Erythroblast (primary cell): Measurements from ENCODE around the gene TNFRSF13B.

Experiments
- DNase-seq, 2 experiments: peaks; one replicate each; lab custom pipeline; 2025; lab: John Stamatoyannopoulos, UW
- GATA1 ChIP-seq: IDR thresholded peaks from 2 replicates; pipeline ENCODE4 v1.6.1; 2011; ENCODE audit warnings: low read depth, mild to moderate bottlenecking, control low read depth, low read length, moderate library complexity
- POLR2A ChIP-seq: IDR thresholded peaks from 2 replicates; pipeline ENCODE4 v1.6.1; 2011; ENCODE audit warnings: mild to moderate bottlenecking, low read length

The TNFRSF13B gene

DNA sequence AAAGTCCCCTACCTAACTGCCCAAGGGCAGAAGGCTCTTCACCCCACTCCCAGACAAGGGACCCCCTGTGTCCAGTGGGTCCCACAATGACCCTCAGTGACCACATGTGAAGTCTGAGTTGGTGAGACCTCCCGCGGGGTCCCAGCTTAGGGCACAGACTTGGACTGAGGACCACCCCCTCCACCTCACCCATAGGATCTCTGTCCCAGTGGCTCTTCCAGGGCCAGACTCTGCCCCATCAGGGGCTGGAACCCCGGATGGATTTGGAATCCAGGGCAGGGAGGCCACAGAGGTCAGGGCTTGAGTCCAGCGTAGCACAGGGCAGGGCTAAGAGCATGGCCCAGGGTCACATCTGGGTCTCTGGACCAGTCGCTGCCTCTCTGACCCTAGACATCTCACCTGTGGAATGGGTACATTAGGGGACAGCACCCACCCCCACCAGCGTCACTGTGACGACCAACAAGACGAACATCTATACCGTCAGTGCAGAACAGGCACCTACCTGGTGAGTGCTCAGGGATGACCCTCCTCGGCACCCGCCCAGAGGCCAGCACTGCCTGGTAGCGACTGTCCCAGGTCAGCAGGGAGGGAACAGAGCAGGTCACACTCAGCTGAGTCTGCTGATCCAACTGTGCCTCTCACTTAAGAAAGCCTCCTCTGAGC lies 37.7 kb downstream of the TNFRSF13B start:
- TF ChIP-seq POLR2A = no peak
- no peak for TF ChIP-seq GATA1
- DNase-seq = no peak

DNA sequence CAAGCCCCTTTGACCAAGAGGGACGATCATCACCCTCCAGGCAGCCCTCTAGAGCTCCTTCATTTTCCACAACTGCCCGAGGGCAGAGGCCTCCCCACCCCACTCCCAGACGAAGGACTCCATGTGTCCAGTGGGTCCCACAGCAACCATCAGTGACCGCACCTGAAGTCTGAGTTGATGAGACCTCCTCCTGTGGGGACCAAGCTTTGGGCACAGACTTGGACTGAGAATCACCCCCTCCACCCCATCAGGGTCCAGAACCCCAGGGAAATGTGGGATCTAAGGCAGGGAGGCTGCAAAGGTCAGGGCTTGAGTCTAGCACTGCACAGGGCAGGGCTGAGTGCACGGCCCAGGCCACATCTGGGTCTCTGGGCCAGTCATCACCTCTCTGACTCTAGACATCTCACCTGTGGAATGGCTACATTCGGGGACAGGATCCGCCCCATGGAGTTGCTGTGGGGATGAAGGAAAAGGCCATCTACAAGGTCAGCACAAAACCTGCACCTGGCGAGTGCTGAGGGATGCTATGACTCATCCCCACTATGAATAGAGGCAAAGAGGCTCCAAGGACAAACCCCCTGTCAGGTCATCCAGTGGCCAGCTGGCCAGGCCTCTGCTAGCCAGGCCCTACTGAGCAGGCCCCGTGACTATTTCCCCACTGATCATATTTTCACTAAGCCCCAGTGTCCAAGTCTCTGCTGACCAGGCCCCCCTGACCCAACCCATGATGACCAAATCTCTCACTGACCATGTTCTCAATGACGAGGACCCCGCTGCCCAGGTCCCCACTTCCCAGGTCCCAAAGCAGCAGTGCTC lies 38.4 kb downstream of the TNFRSF13B start:
- no peak for DNase-seq
- TF ChIP-seq GATA1 = no peak

DNA sequence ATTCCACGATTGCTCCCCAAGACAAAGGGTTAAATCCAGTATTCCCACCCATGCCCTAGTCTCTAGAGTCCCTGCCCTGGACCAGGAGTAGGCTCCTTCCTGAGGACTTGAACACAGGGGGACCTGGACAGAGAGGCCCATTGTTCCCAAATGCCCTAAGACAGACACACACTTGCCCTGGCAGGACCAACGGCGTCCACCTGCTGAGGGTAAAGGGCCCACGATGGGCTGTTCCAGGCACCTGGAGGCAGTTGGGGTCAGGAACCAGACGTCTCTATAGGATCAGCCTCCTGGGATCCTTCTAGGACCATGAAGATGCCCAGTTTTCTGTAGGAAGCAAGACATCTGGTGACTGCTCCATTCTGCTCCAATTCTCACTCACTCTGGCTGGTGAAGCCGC lies 39.3 kb downstream of the TNFRSF13B start:
- no peak for DNase-seq
- TF ChIP-seq GATA1 = no peak
- no peak for TF ChIP-seq POLR2A

DNA sequence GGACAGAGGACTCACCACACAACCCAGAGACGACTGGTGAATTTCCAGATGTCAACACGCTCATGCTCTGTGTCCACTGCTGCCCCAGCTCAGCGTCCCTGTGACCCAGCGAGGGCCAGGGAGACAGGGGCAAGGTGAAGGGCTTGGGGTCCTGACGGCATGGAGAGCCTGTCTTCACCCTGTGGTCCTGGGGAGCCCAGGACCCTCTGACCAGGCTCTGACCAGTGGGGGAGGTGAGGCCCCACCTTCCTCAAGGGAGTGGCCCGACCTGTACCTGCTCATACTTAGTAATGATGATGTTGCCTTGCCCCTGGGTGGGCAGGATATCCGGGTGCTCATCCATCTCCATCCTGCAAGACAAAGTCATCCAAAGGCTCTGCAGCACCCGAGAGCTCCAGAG lies 39.8 kb downstream of the TNFRSF13B start:
- DNase-seq = no peak
- TF ChIP-seq POLR2A = no peak
- no peak for TF ChIP-seq GATA1

DNA sequence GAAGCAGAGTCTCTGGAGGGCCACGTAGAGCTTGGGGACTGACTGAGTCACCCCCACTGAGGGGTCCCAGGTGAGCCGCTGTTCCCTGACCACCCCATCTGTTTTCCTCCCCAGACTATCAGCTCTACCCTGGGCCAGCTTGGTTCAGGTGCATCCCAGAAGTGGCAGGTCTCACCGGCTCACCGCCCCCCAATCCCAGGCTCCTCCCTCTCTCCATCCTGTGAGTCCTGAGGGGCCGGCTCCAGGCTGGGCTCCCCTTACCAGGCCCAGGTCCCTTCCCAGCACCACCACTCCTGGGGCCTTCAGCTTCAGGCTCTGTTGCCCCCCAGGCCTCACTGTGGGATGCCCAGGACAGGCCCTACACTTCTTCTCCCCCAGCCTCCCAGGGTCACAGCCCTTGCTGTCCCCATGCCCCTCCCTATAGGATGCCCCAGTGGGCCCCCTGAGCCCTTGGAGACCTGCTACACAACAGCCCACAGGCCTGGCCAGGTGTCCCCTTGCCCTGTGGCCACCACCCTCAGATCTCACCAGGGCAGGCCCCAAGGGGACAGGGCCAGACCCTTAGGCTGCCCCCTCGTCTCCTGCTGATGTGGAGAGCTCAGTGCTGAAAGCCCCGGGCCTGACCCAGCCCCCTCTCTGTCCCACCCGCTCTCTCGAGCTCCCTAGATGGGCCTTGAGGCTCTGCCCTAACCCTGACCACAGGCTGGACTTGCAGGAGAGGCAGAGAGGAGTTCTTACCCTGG lies 40.4 kb downstream of the TNFRSF13B start:
- TF ChIP-seq POLR2A (no peak), GATA1 (no peak)
- DNase-seq = no peak

DNA sequence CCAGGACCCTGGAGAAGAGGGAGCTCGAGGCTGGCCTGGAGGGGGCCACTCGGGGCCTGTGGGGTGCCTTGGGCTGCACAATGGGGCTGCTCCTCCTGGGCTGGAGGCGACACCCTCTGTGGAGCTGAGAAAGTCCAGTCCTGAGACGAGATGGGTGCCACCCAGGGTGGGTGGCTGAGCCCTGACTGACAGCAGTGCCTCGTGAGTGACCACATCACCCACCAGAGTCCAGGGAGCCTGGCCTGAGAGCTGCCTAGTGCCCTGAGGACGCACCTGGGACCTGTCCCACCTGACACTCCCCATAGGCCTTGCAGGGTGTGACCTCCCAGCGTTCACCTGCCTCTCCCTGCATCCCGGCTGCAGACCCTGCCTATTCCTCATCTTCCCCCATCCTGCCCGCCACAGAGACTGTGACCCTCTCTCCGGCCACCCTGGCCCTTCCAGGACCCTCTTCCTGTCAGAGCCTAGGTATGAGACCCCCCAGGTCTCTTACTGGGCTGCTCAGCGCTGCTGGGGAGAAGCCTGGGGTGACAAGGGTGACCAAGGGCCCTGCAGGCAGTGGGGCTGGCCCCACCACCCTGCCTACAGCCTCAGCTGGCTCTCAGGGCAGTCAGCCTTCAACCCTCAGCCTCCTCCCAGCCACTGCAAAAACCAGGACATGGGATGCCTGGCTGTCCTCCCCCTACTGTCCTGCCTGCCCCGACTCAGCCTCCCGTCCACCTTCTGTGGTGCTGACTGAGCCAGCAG lies 41.2 kb downstream of the TNFRSF13B start:
- DNase-seq = no peak
- no peak for TF ChIP-seq POLR2A
- TF ChIP-seq GATA1 = no peak

DNA sequence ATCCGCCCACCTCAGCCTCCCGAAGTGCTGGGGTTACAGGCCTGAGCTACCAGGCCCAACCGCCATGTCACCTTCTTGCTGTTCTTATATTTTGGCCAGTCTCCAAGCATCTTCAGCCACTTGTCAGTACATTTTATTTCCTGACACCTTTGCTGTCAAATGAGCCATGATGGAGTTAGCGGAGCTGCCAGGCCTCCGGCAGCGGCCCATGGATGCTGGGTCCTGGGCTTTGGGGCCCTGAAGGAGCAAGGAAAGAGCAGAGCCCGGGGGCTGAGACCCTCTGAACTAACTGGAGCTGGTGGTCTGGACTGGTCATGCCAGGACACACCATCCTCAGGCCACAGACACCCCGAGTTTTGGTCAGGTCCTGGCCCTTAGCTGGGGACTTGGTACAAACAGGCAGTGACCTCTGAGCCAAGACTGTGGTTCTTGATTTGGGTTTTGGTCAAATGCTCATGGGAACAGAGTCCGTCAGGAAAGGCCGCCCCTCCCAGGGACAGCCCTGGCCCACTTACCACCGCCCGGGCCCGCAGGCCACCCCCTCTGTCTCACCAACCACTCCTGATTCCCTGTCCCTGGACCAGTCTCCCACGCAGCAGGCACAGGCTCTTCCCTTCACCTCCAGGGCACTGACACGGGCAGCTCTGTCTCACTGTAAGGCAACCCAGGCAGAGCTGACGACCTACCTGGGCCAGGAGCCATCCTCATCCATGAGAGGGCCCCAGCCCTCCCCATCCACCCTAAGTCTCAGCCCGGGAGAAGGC lies 42.0 kb downstream of the TNFRSF13B start:
- TF ChIP-seq POLR2A (no peak), GATA1 (no peak)
- DNase-seq = no peak

DNA sequence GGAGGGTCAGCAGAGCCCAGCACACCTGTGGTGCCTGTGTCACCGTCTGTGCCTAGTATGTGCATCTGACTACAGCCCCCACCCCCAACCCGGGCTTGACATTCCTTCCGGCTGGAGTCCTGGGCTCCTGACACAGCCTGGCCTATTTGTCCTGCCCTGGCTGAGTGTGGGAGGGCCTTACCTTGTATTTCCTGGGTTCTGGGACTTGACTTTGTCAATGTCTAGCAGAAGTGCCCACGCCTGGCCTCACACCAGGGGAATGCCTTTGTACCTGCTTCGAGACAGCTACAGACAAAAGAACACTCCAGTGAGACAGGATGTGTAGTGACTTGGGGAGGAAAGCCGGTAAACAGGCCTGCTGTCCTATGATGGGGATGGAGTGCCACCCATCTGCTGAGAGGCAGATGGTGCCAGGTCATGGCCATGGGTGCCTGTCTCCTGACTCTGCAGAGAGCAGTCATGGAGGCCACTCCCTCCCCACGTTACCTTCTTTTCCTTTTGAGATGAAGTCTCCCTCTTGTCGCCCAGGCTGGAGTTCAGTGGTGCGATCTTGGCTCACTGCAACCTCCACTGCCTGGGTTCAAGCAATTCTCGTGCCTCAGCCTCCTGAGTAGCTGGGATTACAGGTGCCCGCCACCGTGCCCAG lies 42.8 kb downstream of the TNFRSF13B start:
- no peak for DNase-seq
- no peak for TF ChIP-seq GATA1
- TF ChIP-seq POLR2A = no peak

DNA sequence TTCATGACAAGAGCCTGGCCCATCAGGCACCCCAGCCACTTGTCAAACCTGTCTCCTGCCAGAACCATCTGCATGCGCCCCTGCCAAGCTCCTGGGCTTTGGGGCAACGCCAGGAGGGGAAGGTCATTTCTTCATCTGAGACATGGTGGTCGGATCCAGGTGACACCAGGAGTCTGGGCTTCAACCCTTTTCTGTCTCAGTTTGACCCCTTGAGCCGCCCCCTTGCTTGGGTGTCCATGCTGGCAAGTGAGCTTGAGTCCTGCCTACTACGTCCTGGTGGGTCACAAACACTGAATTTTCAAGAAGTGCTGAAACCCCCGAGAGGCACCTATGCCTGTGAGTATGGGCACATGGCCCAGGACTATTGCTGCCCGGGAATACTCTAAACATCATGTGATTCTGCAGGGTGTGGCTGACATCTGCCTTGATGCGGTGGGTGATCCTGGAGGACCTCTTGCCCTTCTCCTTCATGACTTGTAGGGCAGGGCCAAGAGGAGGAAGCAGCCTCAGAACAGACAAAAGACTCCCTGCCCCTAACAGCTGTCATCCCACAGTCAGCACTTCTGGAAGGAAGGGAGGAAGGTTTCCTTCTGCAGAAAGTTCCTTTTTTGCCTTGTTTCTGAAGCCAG lies 43.4 kb downstream of the TNFRSF13B start:
- DNase-seq = no peak
- TF ChIP-seq GATA1 (no peak), POLR2A (no peak)

DNA sequence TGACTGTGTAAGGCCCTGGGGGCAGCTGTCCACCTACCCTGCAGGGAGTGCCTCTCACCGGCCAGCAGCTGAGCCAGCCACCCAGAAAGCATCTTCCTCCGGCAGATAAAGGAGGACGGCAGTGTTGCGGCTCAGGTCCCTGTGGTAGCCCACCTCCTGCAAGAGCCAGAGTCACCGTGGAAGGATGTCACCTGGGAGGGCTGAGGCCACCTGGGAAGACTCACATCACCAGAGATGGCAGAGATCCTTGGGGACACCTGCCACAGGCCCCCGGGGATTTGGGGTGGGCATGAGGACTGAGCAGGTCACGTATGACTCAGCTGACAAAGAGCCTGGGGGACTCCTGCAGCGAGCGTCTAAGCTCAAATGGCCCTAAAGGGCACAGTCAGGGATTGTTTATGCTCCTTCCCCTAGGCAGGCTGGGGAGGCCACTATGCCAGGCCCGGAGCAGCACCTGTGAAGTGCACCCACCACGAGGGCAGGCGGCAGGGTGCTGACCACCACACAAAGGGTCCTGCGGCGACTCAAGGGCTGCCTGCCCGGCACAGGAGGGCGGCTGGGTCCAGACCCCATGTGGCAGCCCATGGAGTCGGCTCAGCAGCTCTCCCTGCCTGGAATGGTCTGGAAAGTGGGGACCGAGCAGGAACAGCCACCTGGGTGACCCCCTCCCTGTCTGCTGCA lies 44.1 kb downstream of the TNFRSF13B start:
- TF ChIP-seq POLR2A = no peak
- no peak for TF ChIP-seq GATA1

More for the DNA sequence above, 44.1 kb downstream of the TNFRSF13B start:
- no peak for DNase-seq
